Measurements from ENCODE around the gene LRRC8E. TPM values are rescaled to one million over a fixed set of nuclear protein-coding genes. Genes with fewer than 3 reads are reported as not detected.

Gene LRRC8E
- total and polyA plus RNA-seq, 3 experiments from 2014 or later: not detected

- Mint-ChIP-seq H3K4me1 (peaks cover 22 to 42% (median 28%) of the 10 kb centered on the region in 3 donors), H3K36me3 (peaks cover 0 to 23% (median 0%) of the 10 kb centered on the region in 3 donors), H3K4me3 (peak overlapping the region; percentile 84 to 98 (median 89)), H3K27me3 (peaks cover 0 to 18% of the 10 kb centered on the region in 2 donors), H3K27ac (peak overlapping the region; percentile 89 to 96 (median 94)), H3K9me3 (peaks cover 0 to 3% (median 2%) of the 10 kb centered on the region in 5 donors)
- POLR2A ChIA-PET: interaction anchor here (0.7 to 1.6 kb wide), 6 partner anchors 15 to 1147 kb away, joined by 3 to 31 read pairs (median 10); partner anchors contain the start of genes SNAPC2, TIMM44 and TRAPPC5
- Histone ChIP-seq H3K36me3 (ENCODE audit: insufficient read depth, low read length) (no peaks in the 10 kb centered on the region), H3K4me1 (ENCODE audit: insufficient read depth, low read length) (peaks cover 35% of the 10 kb centered on the region), H3K27me3 (ENCODE audit: insufficient read depth, low read length, poor library complexity, severe bottlenecking) (no peaks in the 10 kb centered on the region), H3K27ac (ENCODE audit: low read depth, low read length) (peak overlapping the region; percentile 89), H3K9me3 (ENCODE audit: low read length) (no peaks in the 10 kb centered on the region), H3K4me3 (ENCODE audit: low read length) (peak overlapping the region; percentile 75)
- CTCF ChIA-PET: interaction anchor here (1.1 to 3.4 kb wide), 9 partner anchors 15 to 41 kb away, joined by 3 to 17 read pairs (median 5); partner anchors contain the start of genes SNAPC2 and TIMM44
- DNase-seq: no peak
Observed at GRCh38 chr19:7902796-7903243, 14.5 kb downstream of the LRRC8E start.

- peaks cover 0 to 3% (median 2%) of the 10 kb centered on the region in 5 donors for H3K9me3 Mint-ChIP-seq
- peaks cover 0 to 18% of the 10 kb centered on the region in 2 donors for H3K27me3 Mint-ChIP-seq
- Histone ChIP-seq H3K27ac (ENCODE audit: low read depth, low read length) (peak within 1 kb of the TSS; percentile 89), H3K9me3 (ENCODE audit: low read length) (no peaks in the 10 kb centered on the region), H3K4me1 (ENCODE audit: insufficient read depth, low read length) (peaks cover 35% of the 10 kb centered on the region), H3K36me3 (ENCODE audit: insufficient read depth, low read length) (no peaks in the 10 kb centered on the region), H3K4me3 (ENCODE audit: low read length) (peak within 1 kb of the TSS; percentile 86), H3K27me3 (ENCODE audit: insufficient read depth, low read length, poor library complexity, severe bottlenecking) (no peaks in the 10 kb centered on the region)
- POLR2A ChIA-PET: interaction anchor here (1.0 to 1.6 kb wide), 5 partner anchors 14 to 223 kb away, joined by 3 to 31 read pairs (median 11); partner anchors contain the start of genes SNAPC2, TIMM44 and TRAPPC5
- H3K4me3 Mint-ChIP-seq: peak within 1 kb of the TSS; percentile 85 to 98 (median 89)
- peaks cover 22 to 42% (median 28%) of the 10 kb centered on the region in 3 donors for H3K4me1 Mint-ChIP-seq
- peaks cover 0 to 25% (median 0%) of the 10 kb centered on the region in 3 donors for H3K36me3 Mint-ChIP-seq
- peak within 1 kb of the TSS; percentile 94 to 100 (median 98) for H3K27ac Mint-ChIP-seq
- peak; percentile 100 for DNase-seq
- CTCF ChIA-PET: interaction anchor here (0.6 to 1.3 kb wide), 8 partner anchors 12 to 34 kb away, joined by 3 to 12 read pairs (median 4); partner anchors contain the start of gene SNAPC2
Observed at GRCh38 chr19:7903244-7904073, 15.1 kb downstream of the LRRC8E start, which contains the start of gene MAP2K7. Gene MAP2K7, plus strand, starts transcription at chr19:7903877. Its CDS starts 68 bp downstream, at chr19:7903945.

DNA sequence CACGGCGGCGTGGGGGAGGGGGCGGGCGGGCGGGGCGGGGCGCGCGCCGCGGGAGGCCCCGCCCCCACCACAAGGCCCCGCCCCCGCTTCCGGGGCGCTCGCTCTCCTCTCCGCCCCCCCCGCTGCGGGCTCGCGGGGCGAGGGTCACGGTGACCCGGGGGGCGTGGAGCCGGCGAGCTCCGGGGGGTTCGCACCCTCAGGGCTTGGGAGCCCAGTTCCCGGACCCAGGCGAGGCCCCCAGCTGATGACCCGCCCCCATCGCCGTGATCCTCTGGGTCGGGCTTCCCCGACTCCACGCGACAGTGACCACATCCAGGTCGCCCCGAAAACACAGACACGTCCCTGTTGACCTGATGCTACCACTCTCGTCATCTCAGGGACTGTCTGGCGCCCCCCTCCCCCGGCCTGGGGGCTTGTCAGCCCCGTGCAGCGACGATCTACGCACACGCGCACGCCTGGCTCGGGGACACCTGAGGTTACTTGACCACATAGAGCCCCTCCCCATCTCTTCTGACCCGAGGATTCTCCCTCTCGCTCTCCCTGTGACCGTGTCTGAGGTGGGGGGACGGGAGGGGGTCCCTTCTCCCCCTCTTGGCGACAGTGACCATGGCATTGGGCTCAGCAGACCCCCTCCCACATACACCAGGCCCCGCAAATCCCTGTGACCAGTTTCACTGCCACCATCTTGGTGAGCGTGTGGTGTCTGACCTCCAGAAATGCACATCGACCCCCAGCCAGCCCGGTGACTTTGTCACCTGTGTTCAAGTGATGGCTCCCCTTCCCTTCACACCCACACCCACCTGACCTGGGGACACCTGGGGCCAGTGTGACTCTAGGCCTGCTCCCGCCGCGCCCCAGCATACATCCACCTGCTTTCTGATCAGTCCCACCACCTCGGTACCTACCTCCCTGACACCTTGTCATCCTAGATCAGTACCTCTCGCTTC lies 16.0 kb downstream of the LRRC8E start:
- ChIA-PET POLR2A (interaction anchor here (0.6 to 1.6 kb wide), 6 partner anchors 13 to 223 kb away, joined by 3 to 31 read pairs (median 10); partner anchors contain the start of genes SNAPC2, TIMM44 and TRAPPC5), CTCF (interaction anchor here (0.6 to 1.3 kb wide), 8 partner anchors 11 to 35 kb away, joined by 3 to 12 read pairs (median 4); partner anchors contain the start of gene SNAPC2)
- Histone ChIP-seq H3K36me3 (ENCODE audit: insufficient read depth, low read length) (no peaks in the 10 kb centered on the region), H3K4me1 (ENCODE audit: insufficient read depth, low read length) (peaks cover 35% of the 10 kb centered on the region), H3K27me3 (ENCODE audit: insufficient read depth, low read length, poor library complexity, severe bottlenecking) (no peaks in the 10 kb centered on the region), H3K9me3 (ENCODE audit: low read length) (no peaks in the 10 kb centered on the region), H3K27ac (ENCODE audit: low read depth, low read length) (peak overlapping the region; percentile 89), H3K4me3 (ENCODE audit: low read length) (peak overlapping the region; percentile 86)
- peaks cover 0 to 3% (median 2%) of the 10 kb centered on the region in 5 donors for H3K9me3 Mint-ChIP-seq
- peaks cover 22 to 42% (median 28%) of the 10 kb centered on the region in 3 donors for H3K4me1 Mint-ChIP-seq
- peaks cover 0 to 16% of the 10 kb centered on the region in 2 donors for H3K27me3 Mint-ChIP-seq
- H3K27ac Mint-ChIP-seq: peak overlapping the region; percentile 89 to 100 (median 98)
- DNase-seq: peak; percentile 82 to 92 (median 88)
- H3K4me3 Mint-ChIP-seq: peak overlapping the region; percentile 85 to 95 (median 89)
- peaks cover 0 to 25% (median 0%) of the 10 kb centered on the region in 3 donors for H3K36me3 Mint-ChIP-seq

DNA sequence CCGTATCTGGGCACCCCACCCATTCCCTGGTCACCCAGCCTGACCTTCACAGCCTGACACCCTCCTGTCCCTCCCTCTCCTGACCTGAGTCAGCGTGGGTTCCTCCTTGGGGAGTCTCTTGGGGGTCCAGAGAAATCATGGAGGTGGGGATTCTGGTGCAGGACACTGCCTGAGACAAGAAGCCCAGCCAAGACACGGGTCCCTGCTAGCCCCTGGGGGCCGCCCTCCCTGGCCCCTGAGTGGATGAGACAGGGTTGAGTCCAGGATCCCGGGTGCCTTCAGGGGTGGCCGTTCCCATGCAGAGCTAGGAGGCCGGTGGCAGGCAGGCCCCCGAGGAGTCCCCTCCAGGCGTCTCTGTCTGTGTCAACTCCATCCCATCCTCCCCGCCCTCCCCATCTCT lies 17.0 kb downstream of the LRRC8E start:
- Histone ChIP-seq H3K27ac (ENCODE audit: low read depth, low read length) (peak overlapping the region; percentile 89), H3K9me3 (ENCODE audit: low read length) (no peaks in the 10 kb centered on the region), H3K27me3 (ENCODE audit: insufficient read depth, low read length, poor library complexity, severe bottlenecking) (no peaks in the 10 kb centered on the region), H3K4me1 (ENCODE audit: insufficient read depth, low read length) (peaks cover 35% of the 10 kb centered on the region), H3K36me3 (ENCODE audit: insufficient read depth, low read length) (peaks cover 2% of the 10 kb centered on the region), H3K4me3 (ENCODE audit: low read length) (no peak overlapping the region)
- H3K27me3 Mint-ChIP-seq: peaks cover 0 to 14% of the 10 kb centered on the region in 2 donors
- POLR2A ChIA-PET: interaction anchor here (1.0 kb wide), 1 partner anchor 13 kb away, joined by 4 read pairs; no protein-coding TSS in a partner anchor
- H3K4me3 Mint-ChIP-seq: peak overlapping the region; percentile 85 to 95 (median 86)
- H3K36me3 Mint-ChIP-seq: peaks cover 0 to 30% (median 0%) of the 10 kb centered on the region in 3 donors
- H3K9me3 Mint-ChIP-seq: peaks cover 0 to 3% (median 2%) of the 10 kb centered on the region in 5 donors
- peak overlapping the region; percentile 89 to 100 (median 98) for H3K27ac Mint-ChIP-seq
- peaks cover 22 to 42% (median 28%) of the 10 kb centered on the region in 3 donors for H3K4me1 Mint-ChIP-seq
- DNase-seq: no peak
- CTCF ChIA-PET: no interaction called here

- Mint-ChIP-seq H3K27me3 (peaks cover 0 to 12% of the 10 kb centered on the region in 2 donors), H3K36me3 (peaks cover 0 to 36% (median 0%) of the 10 kb centered on the region in 3 donors), H3K27ac (peak overlapping the region in 6 of 8 donors; percentile 74 to 97 (median 93)), H3K9me3 (peaks cover 0 to 3% (median 2%) of the 10 kb centered on the region in 5 donors), H3K4me3 (peak overlapping the region; percentile 66 to 86 (median 76)), H3K4me1 (peaks cover 22 to 42% (median 28%) of the 10 kb centered on the region in 3 donors)
- Histone ChIP-seq H3K4me3 (ENCODE audit: low read length) (no peak overlapping the region), H3K27me3 (ENCODE audit: insufficient read depth, low read length, poor library complexity, severe bottlenecking) (no peaks in the 10 kb centered on the region), H3K4me1 (ENCODE audit: insufficient read depth, low read length) (peaks cover 35% of the 10 kb centered on the region), H3K27ac (ENCODE audit: low read depth, low read length) (no peak overlapping the region), H3K36me3 (ENCODE audit: insufficient read depth, low read length) (peaks cover 8% of the 10 kb centered on the region), H3K9me3 (ENCODE audit: low read length) (no peaks in the 10 kb centered on the region)
- CTCF ChIA-PET: no interaction called here
- DNase-seq: no peak
- POLR2A ChIA-PET: interaction anchor here (1.0 kb wide), 1 partner anchor 12 kb away, joined by 4 read pairs; no protein-coding TSS in a partner anchor
Observed at GRCh38 chr19:7905859-7906258, 17.5 kb downstream of the LRRC8E start.

DNA sequence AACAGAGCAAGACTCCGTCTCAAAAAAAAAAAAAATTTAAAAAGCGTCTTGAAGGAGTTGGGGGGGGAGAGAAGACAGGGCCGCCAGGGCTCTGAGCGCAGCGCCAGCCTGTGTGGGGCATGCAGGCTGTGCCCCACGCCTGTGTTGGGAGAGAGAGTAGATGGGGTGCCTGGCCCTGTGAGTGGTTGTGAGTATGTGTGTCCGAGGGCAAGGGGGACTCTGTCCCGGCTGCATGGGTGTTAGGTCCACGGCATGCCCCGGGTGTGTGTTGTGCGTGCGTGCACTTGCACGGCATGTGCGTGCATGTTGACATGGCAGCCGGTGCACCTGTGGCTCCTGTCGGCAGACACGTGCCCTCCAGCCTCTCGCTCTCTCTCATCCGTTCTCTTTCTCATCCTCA lies 18.8 kb downstream of the LRRC8E start:
- H3K4me1 ChIP-seq (ENCODE audit: insufficient read depth, low read length): peaks cover 35% of the 10 kb centered on the region
- no peak for DNase-seq
- H3K36me3 ChIP-seq (ENCODE audit: insufficient read depth, low read length): peaks cover 8% of the 10 kb centered on the region
- H3K9me3 Mint-ChIP-seq: peaks cover 0 to 3% (median 2%) of the 10 kb centered on the region in 5 donors
- no peaks in the 10 kb centered on the region for H3K27me3 ChIP-seq (ENCODE audit: insufficient read depth, low read length, poor library complexity, severe bottlenecking)
- H3K27ac Mint-ChIP-seq: peak overlapping the region in 1 of 8 donors; percentile 29
- ChIA-PET CTCF (interaction anchor here (2.1 kb wide), 1 partner anchor 11 kb away, joined by 8 read pairs; no protein-coding TSS in a partner anchor), POLR2A (no interaction called here)
- peaks cover 0 to 48% (median 6%) of the 10 kb centered on the region in 3 donors for H3K36me3 Mint-ChIP-seq
- no peak overlapping the region for H3K27ac ChIP-seq (ENCODE audit: low read depth, low read length)
- no peak overlapping the region for H3K4me3 ChIP-seq (ENCODE audit: low read length)
- H3K9me3 ChIP-seq (ENCODE audit: low read length): no peaks in the 10 kb centered on the region
- H3K4me3 Mint-ChIP-seq: no peak overlapping the region
- peaks cover 22 to 42% (median 28%) of the 10 kb centered on the region in 3 donors for H3K4me1 Mint-ChIP-seq
- peaks cover 0 to 12% of the 10 kb centered on the region in 2 donors for H3K27me3 Mint-ChIP-seq
